Embryonic facial prominence (tissue), 1 donor: ENCODE data around the gene ZBTB38.

Source experiments
- DNase-seq: peaks from one replicate; pipeline ENCODE4 v3.0.0-alpha.2; 2016; ENCODE audit errors: extremely low spot score

The ZBTB38 gene

GRCh38 chr3:141402476-141403171, 34.3 kb downstream of the ZBTB38 start:
- no peak for DNase-seq

GRCh38 chr3:141403576-141403975, 35.3 kb downstream of the ZBTB38 start:
- no peak for DNase-seq

GRCh38 chr3:141405025-141405424, 36.7 kb downstream of the ZBTB38 start:
- no peak for DNase-seq

GRCh38 chr3:141405591-141405990, 37.3 kb downstream of the ZBTB38 start:
- DNase-seq: no peak

- no peak for DNase-seq
Observed at GRCh38 chr3:141406265-141406664, 38.0 kb downstream of the ZBTB38 start.

GRCh38 chr3:141407047-141407446, 38.7 kb downstream of the ZBTB38 start:
- DNase-seq: no peak

GRCh38 chr3:141407825-141408224, 39.5 kb downstream of the ZBTB38 start:
- DNase-seq: no peak

- DNase-seq: no peak
Observed at GRCh38 chr3:141408596-141408995, 40.3 kb downstream of the ZBTB38 start.

- DNase-seq: no peak
Observed at GRCh38 chr3:141409940-141410241, 41.6 kb downstream of the ZBTB38 start.

GRCh38 chr3:141410408-141410807, 42.1 kb downstream of the ZBTB38 start:
- no peak for DNase-seq

- no peak for DNase-seq
Observed at GRCh38 chr3:141410846-141411245, 42.5 kb downstream of the ZBTB38 start.

- DNase-seq: no peak
Observed at GRCh38 chr3:141411251-141411771, 43.0 kb downstream of the ZBTB38 start.

- DNase-seq: no peak
Observed at GRCh38 chr3:141412087-141412935, 44.0 kb downstream of the ZBTB38 start.

- no peak for DNase-seq
Observed at GRCh38 chr3:141412936-141413354, 44.6 kb downstream of the ZBTB38 start.

- no peak for DNase-seq
Observed at GRCh38 chr3:141413391-141413790, 45.1 kb downstream of the ZBTB38 start.

GRCh38 chr3:141413801-141414689, 45.7 kb downstream of the ZBTB38 start:
- DNase-seq: no peak

- DNase-seq: no peak
Observed at GRCh38 chr3:141414800-141415462, 46.6 kb downstream of the ZBTB38 start.

GRCh38 chr3:141415953-141416352, 47.6 kb downstream of the ZBTB38 start:
- no peak for DNase-seq
